Progenitor cell of endocrine pancreas (in vitro differentiated cells): ENCODE results near the gene DNAH5. TPM values are rescaled to one million over a fixed set of nuclear protein-coding genes. Genes with fewer than 3 reads are reported as not detected.

Experiments used
- DNase-seq: peaks from one replicate; pipeline ENCODE4 v3.0.0; 2021; ENCODE audit warnings: low spot score; ENCODE audit not compliant: unreplicated experiment
- H3K27ac Mint-ChIP-seq: 2 replicates; pipeline ENCODE4 v1.8.0; 2021; ENCODE audit warnings: mild to moderate bottlenecking, moderate library complexity, mixed read lengths
- H3K27me3 Mint-ChIP-seq: 2 replicates; pipeline ENCODE4 v1.8.0; 2021; ENCODE audit warnings: mixed read lengths
- H3K36me3 Mint-ChIP-seq: 2 replicates; pipeline ENCODE4 v1.8.0; 2022; ENCODE audit warnings: mixed read lengths; ENCODE audit not compliant: insufficient read depth
- H3K4me1 Mint-ChIP-seq: 2 replicates; pipeline ENCODE4 v1.8.0; 2021; ENCODE audit warnings: low read depth, mixed read lengths
- H3K4me3 Mint-ChIP-seq: 2 replicates; pipeline ENCODE4 v1.8.0; 2021; ENCODE audit warnings: low read depth, mild to moderate bottlenecking, moderate library complexity, mixed read lengths
- H3K9me3 Mint-ChIP-seq: 2 replicates; pipeline ENCODE4 v1.8.0; 2021; ENCODE audit warnings: low read depth, mixed read lengths
- total RNA-seq: library from RNA; stranded (reverse); gene quantifications from 2 replicates; pipeline ENCODE4 v1.2.1, GENCODE V29; 2021
- TF ChIP-seq, protein P1 (sequence below): fragments of 200-600 bp; sonication (generic); IDR thresholded peaks from one replicate; pipeline ENCODE4 v1.5.0; 2021; ENCODE audit warnings: antibody characterized with exemption, mild to moderate bottlenecking; ENCODE audit not compliant: unreplicated experiment

Gene DNAH5
- total RNA-seq, 1 donor from 2014 or later = 1.4 TPM

DNA sequence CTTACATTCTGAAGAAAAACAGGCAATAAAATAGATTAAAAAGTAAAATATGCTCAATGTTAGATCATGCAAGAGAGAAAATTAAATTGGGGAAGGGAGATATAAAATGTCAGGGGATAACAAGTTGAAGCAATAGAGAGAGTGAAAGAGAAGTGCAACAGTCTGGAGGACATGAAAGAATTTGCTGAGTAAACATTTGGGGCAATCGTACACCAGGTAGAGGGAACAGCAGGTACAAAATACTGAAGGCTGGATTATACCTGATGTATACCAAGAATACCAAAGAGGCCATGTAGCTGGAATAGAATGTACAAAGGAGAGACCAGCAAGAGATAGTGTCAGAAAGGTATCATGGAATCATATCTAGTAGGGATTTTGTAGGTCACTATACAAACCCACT is 300.8 kb downstream of the DNAH5 start:
- Mint-ChIP-seq H3K36me3 (peaks cover 4% of the 10 kb centered on the region), H3K27me3 (no peaks in the 10 kb centered on the region), H3K4me1 (peaks cover 8% of the 10 kb centered on the region), H3K4me3 (no peak overlapping the region), H3K27ac (no peak overlapping the region), H3K9me3 (peaks cover 20% of the 10 kb centered on the region)
- DNase-seq = no peak
- TF ChIP-seq, protein P1, sequence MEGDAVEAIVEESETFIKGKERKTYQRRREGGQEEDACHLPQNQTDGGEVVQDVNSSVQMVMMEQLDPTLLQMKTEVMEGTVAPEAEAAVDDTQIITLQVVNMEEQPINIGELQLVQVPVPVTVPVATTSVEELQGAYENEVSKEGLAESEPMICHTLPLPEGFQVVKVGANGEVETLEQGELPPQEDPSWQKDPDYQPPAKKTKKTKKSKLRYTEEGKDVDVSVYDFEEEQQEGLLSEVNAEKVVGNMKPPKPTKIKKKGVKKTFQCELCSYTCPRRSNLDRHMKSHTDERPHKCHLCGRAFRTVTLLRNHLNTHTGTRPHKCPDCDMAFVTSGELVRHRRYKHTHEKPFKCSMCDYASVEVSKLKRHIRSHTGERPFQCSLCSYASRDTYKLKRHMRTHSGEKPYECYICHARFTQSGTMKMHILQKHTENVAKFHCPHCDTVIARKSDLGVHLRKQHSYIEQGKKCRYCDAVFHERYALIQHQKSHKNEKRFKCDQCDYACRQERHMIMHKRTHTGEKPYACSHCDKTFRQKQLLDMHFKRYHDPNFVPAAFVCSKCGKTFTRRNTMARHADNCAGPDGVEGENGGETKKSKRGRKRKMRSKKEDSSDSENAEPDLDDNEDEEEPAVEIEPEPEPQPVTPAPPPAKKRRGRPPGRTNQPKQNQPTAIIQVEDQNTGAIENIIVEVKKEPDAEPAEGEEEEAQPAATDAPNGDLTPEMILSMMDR = no peak

DNA sequence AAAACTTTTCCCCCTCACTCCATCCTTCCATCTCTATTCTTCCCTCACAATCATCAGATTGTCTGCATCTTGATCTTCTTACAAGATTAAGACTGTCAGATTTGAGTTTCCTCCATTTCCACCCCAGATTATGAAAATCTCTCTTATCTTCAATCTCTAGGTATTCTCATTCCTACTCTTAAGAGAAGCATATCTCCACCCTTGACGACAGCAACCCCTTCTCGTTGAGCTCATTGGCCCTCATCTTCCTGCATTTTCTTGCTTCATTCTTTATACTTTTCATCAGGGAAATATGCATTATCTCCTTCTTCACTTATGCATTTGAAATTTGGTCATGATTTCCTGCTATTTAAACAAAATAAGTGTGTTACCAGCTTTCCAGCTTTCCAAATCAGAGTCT is 301.3 kb downstream of the DNAH5 start:
- DNase-seq = no peak
- Mint-ChIP-seq H3K27me3 (no peaks in the 10 kb centered on the region), H3K4me3 (no peak overlapping the region), H3K4me1 (peaks cover 10% of the 10 kb centered on the region), H3K27ac (no peak overlapping the region), H3K36me3 (peaks cover 4% of the 10 kb centered on the region), H3K9me3 (peaks cover 20% of the 10 kb centered on the region)
- TF ChIP-seq, protein P1 = no peak

Other genes with a start within 250 kb of the DNAH5 start
- gene TRIO, start 198.7 kb upstream of the DNAH5 start, total RNA-seq = 163 and 168 TPM in 2 replicates